Stomach (tissue), 4 donors: Measurements from ENCODE around the gene PALM2AKAP2.

Experiments used
- EP300 ChIP-seq: sonication (generic); formaldehyde crosslinking; IDR thresholded peaks from one replicate; pipeline ENCODE4 v1.6.1; 2017; ENCODE audit warnings: antibody characterized with exemption
- POLR2AphosphoS5 ChIP-seq, 3 donors: sonication (generic); formaldehyde crosslinking; IDR thresholded peaks; one replicate each; pipeline ENCODE4 v1.6.1; 2016; ENCODE audit warnings: antibody characterized with exemption in 3 of 3
- TF ChIP-seq, protein P1 (sequence below), 7 experiments: fragments of 450-650 bp in 4 of 7; fragments of 200-600 bp in 3 of 7; sonication (generic) in 3 of 7; IDR thresholded peaks; one replicate each; pipeline ENCODE4 v1.5.1; 2016 to 2019; ENCODE audit warnings: antibody characterized with exemption in 7 of 7, control low read depth in 2 of 7, mild to moderate bottlenecking in 1 of 7

DNA sequence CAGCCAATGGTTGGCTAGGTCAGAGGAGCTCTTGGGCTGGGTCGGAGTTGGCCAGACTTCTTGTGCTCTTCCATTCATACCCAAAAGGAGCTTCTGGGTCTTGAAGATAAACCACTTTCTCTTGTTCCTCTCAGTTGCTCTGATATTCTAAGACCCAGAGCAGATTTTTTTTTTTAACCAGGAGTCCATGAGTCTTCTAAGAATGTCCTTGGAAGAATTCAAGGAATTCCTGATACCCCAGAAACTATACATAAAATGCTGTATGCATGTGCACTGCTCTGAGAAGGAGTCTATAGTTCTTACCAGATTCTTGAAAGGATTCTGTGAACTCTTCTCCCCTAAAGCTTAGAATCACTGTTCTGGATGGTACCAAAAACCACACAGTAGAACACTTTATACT, 9.9 kb upstream of the PALM2AKAP2 start:
- TF ChIP-seq, protein P1, sequence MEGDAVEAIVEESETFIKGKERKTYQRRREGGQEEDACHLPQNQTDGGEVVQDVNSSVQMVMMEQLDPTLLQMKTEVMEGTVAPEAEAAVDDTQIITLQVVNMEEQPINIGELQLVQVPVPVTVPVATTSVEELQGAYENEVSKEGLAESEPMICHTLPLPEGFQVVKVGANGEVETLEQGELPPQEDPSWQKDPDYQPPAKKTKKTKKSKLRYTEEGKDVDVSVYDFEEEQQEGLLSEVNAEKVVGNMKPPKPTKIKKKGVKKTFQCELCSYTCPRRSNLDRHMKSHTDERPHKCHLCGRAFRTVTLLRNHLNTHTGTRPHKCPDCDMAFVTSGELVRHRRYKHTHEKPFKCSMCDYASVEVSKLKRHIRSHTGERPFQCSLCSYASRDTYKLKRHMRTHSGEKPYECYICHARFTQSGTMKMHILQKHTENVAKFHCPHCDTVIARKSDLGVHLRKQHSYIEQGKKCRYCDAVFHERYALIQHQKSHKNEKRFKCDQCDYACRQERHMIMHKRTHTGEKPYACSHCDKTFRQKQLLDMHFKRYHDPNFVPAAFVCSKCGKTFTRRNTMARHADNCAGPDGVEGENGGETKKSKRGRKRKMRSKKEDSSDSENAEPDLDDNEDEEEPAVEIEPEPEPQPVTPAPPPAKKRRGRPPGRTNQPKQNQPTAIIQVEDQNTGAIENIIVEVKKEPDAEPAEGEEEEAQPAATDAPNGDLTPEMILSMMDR (IDR thresholded peaks at IDR 0.05), result no peak
- TF ChIP-seq EP300, result no peak
- no peak for TF ChIP-seq POLR2AphosphoS5 (IDR thresholded peaks at IDR 0.05)
